CD14-positive monocyte (primary cell): ENCODE data around the gene ARL5B. TPM values are rescaled to one million over a fixed set of nuclear protein-coding genes. Genes with fewer than 3 reads are reported as not detected.

Source experiments
- DNase-seq, 3 donors: peaks; one replicate each; pipeline ENCODE4 v3.0.0-alpha.2; 2011 to 2022
- H2AFZ ChIP-seq: 2 replicates; pipeline ENCODE4 v1.6.0; 2012; ENCODE audit warnings: mild to moderate bottlenecking, low read depth, low read length, inconsistent platforms; ENCODE audit not compliant: insufficient read depth, poor library complexity, severe bottlenecking
- H3K27ac ChIP-seq, 2 donors: 1 replicate in 1 of 2; 2 replicates in 1 of 2; pipeline ENCODE4 v1.5.1; 2012 to 2013; ENCODE audit warnings: low read length in 2 of 2, control low read depth in 1 of 2, inconsistent platforms in 1 of 2, low read depth in 1 of 2, mild to moderate bottlenecking in 1 of 2
- H3K27me3 ChIP-seq, 2 donors: one replicate each; pipeline versions ENCODE4 v1.6.0 to v1.6.1; 2011 to 2013; ENCODE audit warnings: low read length in 2 of 2; ENCODE audit not compliant: control insufficient read depth in 2 of 2, insufficient read depth in 2 of 2
- H3K36me3 ChIP-seq, 2 donors: replicated peaks in 1 of 2; 1 replicate in 1 of 2; 2 replicates in 1 of 2; pipeline versions ENCODE4 v1.5.1 to v1.6.1; 2012 to 2013; ENCODE audit warnings: low read length in 2 of 2, control low read depth in 1 of 2, inconsistent platforms in 1 of 2, mild to moderate bottlenecking in 1 of 2; ENCODE audit not compliant: insufficient read depth in 2 of 2, control insufficient read depth in 1 of 2
- H3K4me1 ChIP-seq, 2 donors: 1 replicate in 1 of 2; 2 replicates in 1 of 2; pipeline versions ENCODE4 v1.5.1 to v1.6.1; 2012 to 2013; ENCODE audit warnings: low read length in 2 of 2, control low read depth in 1 of 2, inconsistent platforms in 1 of 2, mild to moderate bottlenecking in 1 of 2, moderate library complexity in 1 of 2; ENCODE audit not compliant: insufficient read depth in 2 of 2, control insufficient read depth in 1 of 2
- H3K4me2 ChIP-seq: replicated peaks from 2 replicates; pipeline ENCODE3; 2012; ENCODE audit warnings: low read length, moderate library complexity, mild to moderate bottlenecking; ENCODE audit not compliant: poor library complexity, severe bottlenecking; ENCODE audit errors: extremely low read depth
- H3K4me3 ChIP-seq, 3 experiments: fragments of 200-600 bp in 1 of 3; sonication (generic) in 1 of 3; replicated peaks in 1 of 3; 1 replicate in 2 of 3; 2 replicates in 1 of 3; pipeline ENCODE4 v1.5.1; 2011 to 2013; ENCODE audit warnings: low read length in 3 of 3, mild to moderate bottlenecking in 3 of 3, control low read depth in 2 of 3, low read depth in 2 of 3, inconsistent platforms in 1 of 3, moderate library complexity in 1 of 3
- H3K79me2 ChIP-seq: 2 replicates; pipeline ENCODE4 v1.6.0; 2012; ENCODE audit warnings: mild to moderate bottlenecking, control low read depth, inconsistent platforms, low read length, moderate library complexity; ENCODE audit not compliant: insufficient read depth
- H3K9ac ChIP-seq: 2 replicates; pipeline ENCODE4 v1.6.0; 2017; ENCODE audit warnings: low read length, mild to moderate bottlenecking; ENCODE audit not compliant: insufficient read depth, poor library complexity, severe bottlenecking
- H3K9me3 ChIP-seq, 2 donors: replicated peaks in 1 of 2; 1 replicate in 1 of 2; 2 replicates in 1 of 2; pipeline versions ENCODE4 v1.5.1 to v1.6.1; 2012 to 2013; ENCODE audit warnings: low read length in 2 of 2, control low read depth in 1 of 2; ENCODE audit not compliant: control insufficient read depth in 1 of 2, insufficient read depth in 1 of 2
- H4K20me1 ChIP-seq: 2 replicates; pipeline ENCODE4 v1.6.0; 2012; ENCODE audit warnings: mild to moderate bottlenecking, low read length, control low read depth, moderate library complexity; ENCODE audit not compliant: insufficient read depth
- H3K27ac Mint-ChIP-seq, 7 donors: one replicate each; pipeline ENCODE4 v1.8.0; 2020; ENCODE audit warnings: mild to moderate bottlenecking in 7 of 7, mixed read lengths in 7 of 7, moderate library complexity in 6 of 7, inconsistent platforms in 2 of 7
- H3K27me3 Mint-ChIP-seq, 3 donors: one replicate each; pipeline ENCODE4 v1.8.0; 2021 to 2022; ENCODE audit warnings: low read depth in 3 of 3, mild to moderate bottlenecking in 3 of 3, mixed read lengths in 3 of 3, moderate library complexity in 3 of 3, inconsistent platforms in 1 of 3
- H3K36me3 Mint-ChIP-seq, 2 donors: one replicate each; pipeline ENCODE4 v1.8.0; 2020; ENCODE audit warnings: mixed read lengths in 2 of 2, inconsistent platforms in 1 of 2, mild to moderate bottlenecking in 1 of 2
- H3K4me1 Mint-ChIP-seq: one replicate; pipeline ENCODE4 v1.8.0; 2020; ENCODE audit warnings: mild to moderate bottlenecking, mixed read lengths
- H3K4me3 Mint-ChIP-seq, 2 donors: one replicate each; pipeline ENCODE4 v1.8.0; 2020; ENCODE audit warnings: mild to moderate bottlenecking in 2 of 2, mixed read lengths in 2 of 2, moderate library complexity in 1 of 2
- H3K9me3 Mint-ChIP-seq, 7 donors: one replicate each; pipeline ENCODE4 v1.8.0; 2020 to 2022; ENCODE audit warnings: mixed read lengths in 7 of 7, mild to moderate bottlenecking in 6 of 7, moderate library complexity in 6 of 7, inconsistent platforms in 2 of 7
- CTCF ChIP-seq: fragments of 200-600 bp; IDR thresholded peaks from one replicate; pipeline ENCODE4 v1.8.0; 2022; ENCODE audit warnings: antibody characterized with exemption, mild to moderate bottlenecking
- WGBS: methylation state at CpG from one replicate; pipeline ENCODE4 v1.1.5; 2013; ENCODE audit warnings: missing lambda C conversion rate; ENCODE audit not compliant: insufficient coverage; 5-methylcytosine and 5-hydroxymethylcytosine counted together
- intact Hi-C, 2 donors: fragments of 100-400 bp; cut with micrococcal nuclease; formaldehyde crosslinking; loops; one replicate each; pipeline versions ENCODE4 v1.15.0 to v1.15.1; 2023
- polyA plus RNA-seq, 3 donors: library from polyadenylated mRNA; depleted of rRNA in 1 of 3; unstranded in 2 of 3; stranded (reverse) in 1 of 3; fragments of 300-500 nt in 2 of 3; fragments of >200 nt in 1 of 3; fragmentation: Illumina TruSeq in 2 of 3; gene quantifications; 1 replicate in 2 of 3; 2 replicates in 1 of 3; pipeline ENCODE4 v1.2.3, GENCODE V29; 2012 to 2021

Gene ARL5B
- polyA plus RNA-seq, 3 donors = 1.3 to 14.4 (median 1.4) TPM

GRCh38 chr10:18647151-18647550 is 12.1 kb upstream of the ARL5B start:
- intact Hi-C loops = no loop called here
- TF ChIP-seq CTCF = no peak
- no peak overlapping the region for H3K4me2 ChIP-seq
- H3K4me1 ChIP-seq = peaks cover 11 to 14% of the 10 kb centered on the region in 2 donors
- no peaks in the 10 kb centered on the region for H3K27me3 Mint-ChIP-seq
- H3K79me2 ChIP-seq = peaks cover 19% of the 10 kb centered on the region
- H3K9ac ChIP-seq = no peak overlapping the region
- no peak for DNase-seq
- no peak overlapping the region for H3K4me3 ChIP-seq
- peaks cover 7 to 11% of the 10 kb centered on the region in 2 donors for H3K36me3 Mint-ChIP-seq
- H4K20me1 ChIP-seq = no peaks in the 10 kb centered on the region
- H3K4me1 Mint-ChIP-seq = peaks cover 20% of the 10 kb centered on the region
- no peaks in the 10 kb centered on the region for H3K27me3 ChIP-seq
- H2AFZ ChIP-seq = no peak overlapping the region
- peaks cover 5 to 24% of the 10 kb centered on the region in 2 donors for H3K36me3 ChIP-seq
- H3K27ac Mint-ChIP-seq = no peak overlapping the region
- WGBS = no CpG with 5 or more reads among the region's 2 CpGs
- H3K27ac ChIP-seq = no peak overlapping the region
- H3K9me3 Mint-ChIP-seq = no peaks in the 10 kb centered on the region
- no peaks in the 10 kb centered on the region for H3K9me3 ChIP-seq
- no peak overlapping the region for H3K4me3 Mint-ChIP-seq

GRCh38 chr10:18647945-18648344 is 11.3 kb upstream of the ARL5B start:
- H3K4me3 Mint-ChIP-seq = no peak overlapping the region
- Histone ChIP-seq H2AFZ (no peak overlapping the region), H3K9ac (no peak overlapping the region), H3K36me3 (peaks cover 5 to 22% of the 10 kb centered on the region in 2 donors), H3K4me3 (no peak overlapping the region), H3K27ac (no peak overlapping the region), H3K79me2 (peaks cover 19% of the 10 kb centered on the region), H3K4me1 (peaks cover 11 to 15% of the 10 kb centered on the region in 2 donors), H3K27me3 (no peaks in the 10 kb centered on the region), H3K4me2 (no peak overlapping the region), H3K9me3 (no peaks in the 10 kb centered on the region), H4K20me1 (no peaks in the 10 kb centered on the region)
- TF ChIP-seq CTCF = no peak
- 100% methylated on average over 2 of the region's 3 CpGs for WGBS
- H3K4me1 Mint-ChIP-seq = peaks cover 23% of the 10 kb centered on the region
- intact Hi-C loops = no loop called here
- H3K27ac Mint-ChIP-seq = peak overlapping the region in 1 of 7 donors; percentile 40
- no peaks in the 10 kb centered on the region for H3K9me3 Mint-ChIP-seq
- H3K27me3 Mint-ChIP-seq = no peaks in the 10 kb centered on the region
- peaks cover 7 to 8% of the 10 kb centered on the region in 2 donors for H3K36me3 Mint-ChIP-seq
- DNase-seq = no peak
